GM18508 (cell line): Measurements from ENCODE around the gene GLB1L.
"Not testable (repeated sequence)": the region's sequence is repeated elsewhere in the genome, so short reads cannot be mapped to it uniquely, and the experiment has no call there.

Source experiments
- ATAC-seq: cut with Tn5 transposase; IDR thresholded peaks from one replicate; pipeline ENCODE4 v1.9.1; 2021; ENCODE audit warnings: moderate number of reproducible peaks; ENCODE audit not compliant: insufficient read depth, unreplicated experiment

Gene GLB1L

DNA sequence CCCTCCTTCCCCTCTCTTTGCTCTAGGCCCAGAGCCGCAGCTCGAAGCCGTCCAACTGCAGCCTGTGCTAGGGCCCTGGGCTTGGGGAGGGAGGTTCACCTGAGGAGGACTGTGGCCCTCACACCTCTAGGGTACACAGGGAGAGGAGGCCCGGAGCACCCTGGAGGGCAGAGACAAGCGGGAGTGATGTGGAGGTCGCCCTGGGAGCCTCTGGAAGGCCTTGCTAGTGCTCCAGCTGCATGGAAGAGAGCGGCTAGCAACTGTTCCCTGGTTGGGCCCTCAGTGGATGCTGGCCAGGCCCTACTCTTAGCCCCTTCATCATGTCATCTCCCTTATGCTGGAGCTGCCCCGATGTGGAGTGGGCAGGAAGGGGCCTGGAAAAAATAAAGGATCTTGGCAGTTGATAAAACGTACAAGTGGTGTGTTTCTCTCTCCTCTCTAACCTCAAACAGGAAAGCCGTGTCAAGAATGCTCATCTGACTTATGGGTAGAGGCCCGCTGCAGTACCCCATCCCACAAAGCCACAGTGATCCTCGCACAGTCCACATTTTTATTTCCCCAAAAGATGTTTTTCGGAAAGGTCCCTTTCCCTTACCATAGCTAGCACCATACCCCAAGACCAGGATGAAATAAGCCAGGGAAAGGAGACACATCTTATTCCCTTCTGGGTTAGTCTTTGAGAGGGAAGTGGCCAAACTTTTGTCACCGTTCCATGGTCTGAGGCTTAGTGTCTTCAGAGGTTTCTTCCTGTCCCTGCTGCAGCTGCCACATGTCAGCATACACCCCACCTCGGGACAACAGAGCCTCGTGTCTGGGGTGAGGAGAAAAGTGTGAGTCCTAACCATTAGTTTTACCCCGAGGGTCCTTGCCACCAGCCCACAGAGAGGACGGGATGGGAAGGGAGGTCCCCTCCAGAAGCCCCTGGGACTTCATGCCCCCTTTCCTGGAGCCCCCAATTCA is 35.7 kb downstream of the GLB1L start:
- ATAC-seq: no peak

GRCh38 chr2:219207884-219208740 is 37.1 kb downstream of the GLB1L start:
- ATAC-seq: no peak

- no peak for ATAC-seq
Measured at GRCh38 chr2:219207134-219207883, 37.9 kb downstream of the GLB1L start.

- ATAC-seq: peak; percentile 69
Measured at GRCh38 chr2:219206328-219207133, 38.7 kb downstream of the GLB1L start, which contains the start of gene ZFAND2B. Gene ZFAND2B (plus strand): TSS chr2:219206782. CDS start chr2:219206988, 206 bp downstream.

DNA sequence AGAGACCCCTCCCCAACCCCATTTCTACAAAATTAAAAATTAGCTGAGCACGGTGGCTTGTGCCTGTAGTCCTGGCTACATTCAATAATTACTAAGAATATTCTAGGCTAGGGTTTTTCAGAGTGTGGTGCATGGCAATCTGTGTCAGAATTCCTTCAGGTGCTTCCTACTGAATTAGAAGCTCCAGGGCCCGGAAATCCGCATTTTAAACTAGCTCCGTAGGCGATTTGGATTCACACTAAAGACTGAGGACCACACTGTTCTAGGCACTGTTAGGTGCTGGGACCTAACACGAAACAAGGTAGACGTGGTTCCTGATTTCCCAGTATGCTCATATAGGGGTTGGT is 39.3 kb downstream of the GLB1L start:
- no peak for ATAC-seq

DNA sequence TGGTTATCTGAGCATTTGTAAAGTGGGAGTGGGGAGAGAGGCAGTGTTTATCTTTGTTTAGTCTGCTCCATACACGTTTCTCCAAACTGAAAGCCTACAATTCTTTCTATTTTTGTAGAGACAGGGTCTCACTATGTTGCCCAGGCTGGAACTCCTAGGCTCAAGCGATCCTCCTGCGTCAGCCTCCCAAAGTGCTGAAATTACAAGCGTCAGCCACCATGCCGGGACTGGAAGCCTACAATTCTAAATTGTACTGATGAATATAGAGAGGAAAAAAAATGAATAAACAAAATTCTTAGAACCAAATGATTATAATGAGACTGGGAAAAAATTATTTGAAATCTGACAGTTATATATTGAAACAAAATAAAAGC is 40.1 kb downstream of the GLB1L start:
- ATAC-seq: no peak

- no peak for ATAC-seq
Measured at GRCh38 chr2:219204425-219205164, 40.6 kb downstream of the GLB1L start.

DNA sequence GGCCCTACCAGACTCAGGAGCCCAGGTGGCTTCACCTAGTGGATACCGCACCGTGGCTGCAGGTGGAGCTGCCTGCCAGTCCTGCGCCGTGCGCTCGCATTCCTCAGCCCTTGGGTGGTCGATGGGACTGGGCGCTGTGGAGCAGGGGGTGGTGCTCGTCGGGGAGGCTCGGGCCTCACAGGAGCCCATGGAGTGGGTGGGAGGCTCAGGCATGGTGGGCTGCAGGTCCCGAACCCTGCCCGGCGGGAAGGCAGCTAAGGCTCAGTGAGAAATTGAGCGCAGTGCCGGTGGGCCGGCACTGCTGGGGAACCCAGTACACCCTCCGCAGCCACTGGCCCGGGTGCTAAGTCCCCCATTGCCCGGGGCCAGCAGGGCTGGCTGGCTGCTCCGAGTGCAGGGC is 43.9 kb downstream of the GLB1L start:
- not testable (repeated sequence) for ATAC-seq

DNA sequence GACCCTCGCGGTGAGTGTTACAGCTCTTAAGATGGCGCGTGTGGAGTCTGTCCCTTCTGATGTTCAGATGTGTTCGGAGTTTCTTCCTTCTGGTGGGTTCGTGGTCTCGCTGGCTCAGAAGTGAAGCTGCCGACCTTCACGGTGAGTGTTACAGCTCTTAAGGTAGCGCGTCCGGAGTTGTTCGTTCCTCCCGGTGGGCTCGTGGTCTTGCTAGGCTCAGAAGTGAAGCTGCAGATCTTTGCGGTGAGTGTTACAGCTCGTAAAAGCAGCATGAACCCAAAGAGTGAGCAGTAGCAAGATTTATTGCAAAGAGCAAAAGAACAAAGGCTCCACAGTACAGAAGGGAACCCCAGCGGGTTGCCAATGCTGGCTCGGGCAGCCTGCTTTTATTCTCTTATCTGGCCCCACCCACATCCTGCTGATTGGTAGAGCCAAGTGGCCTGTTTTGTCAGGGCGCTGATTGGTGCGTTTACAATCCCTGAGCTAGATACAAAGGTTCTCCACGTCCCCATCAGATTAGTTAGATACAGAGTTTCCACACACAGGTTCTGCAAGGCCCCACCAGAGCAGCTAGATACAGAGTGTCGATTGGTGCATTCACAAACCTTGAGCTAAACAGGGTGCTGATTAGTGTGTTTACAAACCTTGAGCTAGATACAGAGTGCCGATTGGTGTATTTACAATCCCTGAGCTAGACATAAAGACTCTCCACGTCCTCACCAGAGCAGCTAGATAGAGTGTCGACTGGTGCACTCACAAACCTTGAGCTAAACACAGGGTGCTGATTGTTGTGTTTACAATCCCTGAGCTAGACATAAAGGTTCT is 44.5 kb downstream of the GLB1L start:
- ATAC-seq: not testable (repeated sequence)

GRCh38 chr2:219199470-219200211 is 45.6 kb downstream of the GLB1L start:
- no peak for ATAC-seq

GRCh38 chr2:219198974-219199373 is 46.3 kb downstream of the GLB1L start:
- ATAC-seq: no peak

DNA sequence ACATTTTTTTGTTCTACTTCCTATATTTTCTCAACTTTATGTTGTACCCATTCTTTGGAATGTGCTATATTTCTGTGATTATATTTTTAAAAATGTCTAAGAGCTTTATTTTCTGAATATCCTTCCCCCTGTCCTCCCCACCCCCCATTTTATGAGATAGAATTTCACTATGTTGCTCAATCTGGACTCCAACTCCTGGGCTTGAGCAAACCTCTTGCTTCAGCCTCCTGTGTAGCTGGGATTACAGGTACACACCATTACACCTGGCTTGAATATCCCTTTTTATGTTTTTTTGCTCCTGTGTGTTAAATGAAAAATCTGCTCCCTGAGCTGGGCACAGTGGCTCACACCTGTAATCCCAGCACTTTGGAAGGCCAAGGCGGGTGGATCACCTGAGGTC is 47.9 kb downstream of the GLB1L start:
- no peak for ATAC-seq

GRCh38 chr2:219186754-219187456 is 58.3 kb downstream of the GLB1L start:
- no peak for ATAC-seq
